ENCODE data around the gene RHOF.

- TF ChIP-seq CTCF (IDR thresholded peaks at IDR 0.05; ENCODE audit: insufficient read depth, low read length, poor library complexity, severe bottlenecking) = peak; percentile 90
- TF ChIP-seq EZH2phosphoT487 (conservative IDR thresholded peaks at IDR 0.05; ENCODE audit: low read length) = no peak
Observed at GRCh38 chr12:121773011-121773777, 20.3 kb downstream of the RHOF start.
